Skeletal muscle tissue (tissue), 4 donors: Measurements from ENCODE around the gene TCL1A. TPM values are rescaled to one million over a fixed set of nuclear protein-coding genes. Genes with fewer than 3 reads are reported as not detected.

Experiments
- H3K27ac ChIP-seq: one replicate; pipeline ENCODE4 v1.7.0; 2013; ENCODE audit warnings: mild to moderate bottlenecking, low read depth, low read length, inconsistent platforms
- H3K27me3 ChIP-seq, 3 donors: one replicate each; pipeline ENCODE4 v1.7.0; 2013; ENCODE audit warnings: low read length in 3 of 3; ENCODE audit not compliant: control insufficient read depth in 3 of 3, insufficient read depth in 3 of 3
- H3K36me3 ChIP-seq, 3 donors: one replicate each; pipeline ENCODE4 v1.7.0; 2013; ENCODE audit warnings: low read length in 3 of 3; ENCODE audit not compliant: control insufficient read depth in 3 of 3, insufficient read depth in 3 of 3
- H3K4me1 ChIP-seq, 3 donors: one replicate each; pipeline ENCODE4 v1.7.0; 2013; ENCODE audit warnings: low read length in 3 of 3, mild to moderate bottlenecking in 3 of 3; ENCODE audit not compliant: control insufficient read depth in 3 of 3, insufficient read depth in 3 of 3
- H3K4me3 ChIP-seq, 3 donors: one replicate each; pipeline ENCODE4 v1.7.0; 2013; ENCODE audit warnings: low read length in 3 of 3
- H3K9ac ChIP-seq, 3 donors: one replicate each; pipeline ENCODE4 v1.7.0; 2013; ENCODE audit warnings: low read length in 3 of 3, mild to moderate bottlenecking in 3 of 3, moderate library complexity in 2 of 3, low read depth in 1 of 3
- H3K9me3 ChIP-seq, 3 donors: one replicate each; pipeline ENCODE4 v1.7.0; 2013; ENCODE audit warnings: low read length in 3 of 3; ENCODE audit not compliant: control insufficient read depth in 3 of 3
- total RNA-seq: library from RNA; depleted of rRNA; stranded (reverse); fragments of >200 nt; gene quantifications from one replicate; pipeline ENCODE4 v1.2.3, GENCODE V29; 2014
- donor health status: Osteomylitis.

Gene TCL1A
- total RNA-seq, 1 donor from 2014 or later: 1.6 TPM

- Histone ChIP-seq H3K9ac (no peak overlapping the region), H3K4me1 (no peaks in the 10 kb centered on the region), H3K36me3 (no peaks in the 10 kb centered on the region), H3K27me3 (peaks cover 5 to 13% (median 6%) of the 10 kb centered on the region in 3 donors), H3K9me3 (peaks cover 0 to 1% (median 0%) of the 10 kb centered on the region in 3 donors), H3K27ac (no peak overlapping the region), H3K4me3 (no peak overlapping the region)
Measured at GRCh38 chr14:95681153-95681552, 32.8 kb downstream of the TCL1A start.

- Histone ChIP-seq H3K9me3 (peaks cover 0 to 1% (median 0%) of the 10 kb centered on the region in 3 donors), H3K4me3 (no peak overlapping the region), H3K27ac (no peak overlapping the region), H3K27me3 (peaks cover 5 to 13% (median 6%) of the 10 kb centered on the region in 3 donors), H3K4me1 (no peaks in the 10 kb centered on the region), H3K36me3 (no peaks in the 10 kb centered on the region), H3K9ac (no peak overlapping the region)
Measured at GRCh38 chr14:95679998-95680735, 33.8 kb downstream of the TCL1A start.

- Histone ChIP-seq H3K27ac (no peak overlapping the region), H3K4me3 (no peak overlapping the region), H3K27me3 (peaks cover 3 to 11% (median 3%) of the 10 kb centered on the region in 3 donors), H3K36me3 (no peaks in the 10 kb centered on the region), H3K4me1 (no peaks in the 10 kb centered on the region), H3K9ac (no peak overlapping the region), H3K9me3 (peaks cover 0 to 1% (median 0%) of the 10 kb centered on the region in 3 donors)
Measured at GRCh38 chr14:95679148-95679815, 34.6 kb downstream of the TCL1A start.

GRCh38 chr14:95677179-95677835 is 36.6 kb downstream of the TCL1A start:
- no peak overlapping the region for H3K27ac ChIP-seq
- H3K9me3 ChIP-seq: peaks cover 0 to 1% (median 0%) of the 10 kb centered on the region in 3 donors
- H3K9ac ChIP-seq: no peak overlapping the region
- no peak overlapping the region for H3K4me3 ChIP-seq
- H3K36me3 ChIP-seq: no peaks in the 10 kb centered on the region
- no peaks in the 10 kb centered on the region for H3K4me1 ChIP-seq
- H3K27me3 ChIP-seq: peaks cover 2 to 9% (median 3%) of the 10 kb centered on the region in 3 donors

GRCh38 chr14:95675486-95675885 is 38.4 kb downstream of the TCL1A start:
- H3K9ac ChIP-seq: no peak overlapping the region
- no peaks in the 10 kb centered on the region for H3K4me1 ChIP-seq
- H3K36me3 ChIP-seq: no peaks in the 10 kb centered on the region
- peaks cover 3 to 14% (median 5%) of the 10 kb centered on the region in 3 donors for H3K27me3 ChIP-seq
- no peak overlapping the region for H3K27ac ChIP-seq
- H3K9me3 ChIP-seq: peaks cover 0 to 1% (median 0%) of the 10 kb centered on the region in 3 donors
- H3K4me3 ChIP-seq: no peak overlapping the region

GRCh38 chr14:95674613-95675012 is 39.3 kb downstream of the TCL1A start:
- no peak overlapping the region for H3K4me3 ChIP-seq
- no peaks in the 10 kb centered on the region for H3K4me1 ChIP-seq
- H3K36me3 ChIP-seq: no peaks in the 10 kb centered on the region
- no peak overlapping the region for H3K27ac ChIP-seq
- H3K9ac ChIP-seq: no peak overlapping the region
- peaks cover 3 to 14% (median 5%) of the 10 kb centered on the region in 3 donors for H3K27me3 ChIP-seq
- peaks cover 0 to 1% (median 0%) of the 10 kb centered on the region in 3 donors for H3K9me3 ChIP-seq

- H3K9me3 ChIP-seq: no peaks in the 10 kb centered on the region
- no peaks in the 10 kb centered on the region for H3K36me3 ChIP-seq
- no peaks in the 10 kb centered on the region for H3K4me1 ChIP-seq
- peaks cover 0 to 16% (median 12%) of the 10 kb centered on the region in 3 donors for H3K27me3 ChIP-seq
- no peak overlapping the region for H3K4me3 ChIP-seq
- H3K27ac ChIP-seq: no peak overlapping the region
- no peak overlapping the region for H3K9ac ChIP-seq
Measured at GRCh38 chr14:95668235-95668772, 45.6 kb downstream of the TCL1A start.

- H3K36me3 ChIP-seq: no peaks in the 10 kb centered on the region
- H3K9ac ChIP-seq: no peak overlapping the region
- peaks cover 0 to 2% (median 0%) of the 10 kb centered on the region in 3 donors for H3K4me1 ChIP-seq
- H3K4me3 ChIP-seq: no peak overlapping the region
- peaks cover 0 to 16% (median 13%) of the 10 kb centered on the region in 3 donors for H3K27me3 ChIP-seq
- no peak overlapping the region for H3K27ac ChIP-seq
- no peaks in the 10 kb centered on the region for H3K9me3 ChIP-seq
Measured at GRCh38 chr14:95667249-95667693, 46.7 kb downstream of the TCL1A start.

- Histone ChIP-seq H3K36me3 (no peaks in the 10 kb centered on the region), H3K4me3 (no peak overlapping the region), H3K9me3 (no peaks in the 10 kb centered on the region), H3K27me3 (peaks cover 0 to 18% (median 16%) of the 10 kb centered on the region in 3 donors), H3K4me1 (peaks cover 0 to 2% (median 0%) of the 10 kb centered on the region in 3 donors), H3K27ac (no peak overlapping the region), H3K9ac (no peak overlapping the region)
Measured at GRCh38 chr14:95666450-95666849, 47.5 kb downstream of the TCL1A start.
